ENCODE results near the gene ARHGEF7. TPM values are rescaled to one million over a fixed set of nuclear protein-coding genes. Genes with fewer than 3 reads are reported as not detected.
"Not testable (repeated sequence)": the region's sequence is repeated elsewhere in the genome, so short reads cannot be mapped to it uniquely, and the experiment has no call there.

ARHGEF7 gene
- total RNA-seq, 1 experiment from 2014 or later: 100 TPM

GRCh38 chr13:111256946-111257345, 141.8 kb downstream of the ARHGEF7 start:
- H3K27me3 ChIP-seq (ENCODE audit: low read length): no peaks in the 10 kb centered on the region
- H3K4me2 ChIP-seq (ENCODE audit: low read depth, low read length, poor library complexity, severe bottlenecking): no peak overlapping the region
- DNase-seq: no peak
- no peaks in the 10 kb centered on the region for H4K20me1 ChIP-seq (ENCODE audit: insufficient read depth, low read depth, low read length)
- no peak overlapping the region for H3K27ac ChIP-seq (ENCODE audit: low read length)
- no peak overlapping the region for H3K9ac ChIP-seq (ENCODE audit: low read length)
- H3K4me1 ChIP-seq (ENCODE audit: low read length): no peaks in the 10 kb centered on the region
- peaks cover 75% of the 10 kb centered on the region for H3K36me3 ChIP-seq (ENCODE audit: insufficient read depth, low read length)
- no peaks in the 10 kb centered on the region for H3K9me2 ChIP-seq (replicated peaks; ENCODE audit: insufficient read depth, low read length)
- no peak overlapping the region for H3K4me3 ChIP-seq (ENCODE audit: low read length)
- peaks cover 24% of the 10 kb centered on the region; the same call in 1 of the 2 replicates for H3K9me3 ChIP-seq (ENCODE audit: low read length)
- H3K79me2 ChIP-seq (ENCODE audit: low read length): peaks cover 46% of the 10 kb centered on the region
- H2AFZ ChIP-seq (ENCODE audit: low read length): no peak overlapping the region

- H3K4me2 ChIP-seq (ENCODE audit: low read depth, low read length, poor library complexity, severe bottlenecking); H2AFZ ChIP-seq (ENCODE audit: low read length); H3K9ac ChIP-seq (ENCODE audit: low read length); H3K4me3 ChIP-seq (ENCODE audit: low read length); H3K27me3 ChIP-seq (ENCODE audit: low read length); H3K27ac ChIP-seq (ENCODE audit: low read length); DNase-seq; H3K9me2 ChIP-seq (replicated peaks; ENCODE audit: insufficient read depth, low read length); H3K4me1 ChIP-seq (ENCODE audit: low read length); H4K20me1 ChIP-seq (ENCODE audit: insufficient read depth, low read depth, low read length): not testable (repeated sequence)
- H3K79me2 ChIP-seq (ENCODE audit: low read length): peaks cover 46% of the 10 kb centered on the region
- H3K9me3 ChIP-seq (ENCODE audit: low read length): peaks cover 24% of the 10 kb centered on the region; the same call in 1 of the 2 replicates
- H3K36me3 ChIP-seq (ENCODE audit: insufficient read depth, low read length): peaks cover 66% of the 10 kb centered on the region
Observed at GRCh38 chr13:111257899-111258298, 142.8 kb downstream of the ARHGEF7 start.

- Histone ChIP-seq H4K20me1 (ENCODE audit: insufficient read depth, low read depth, low read length) (peaks cover 4% of the 10 kb centered on the region; the same call in 1 of the 2 replicates), H2AFZ (ENCODE audit: low read length) (no peak overlapping the region), H3K9ac (ENCODE audit: low read length) (no peak overlapping the region), H3K4me1 (ENCODE audit: low read length) (no peaks in the 10 kb centered on the region), H3K27me3 (ENCODE audit: low read length) (no peaks in the 10 kb centered on the region), H3K9me3 (ENCODE audit: low read length) (peaks cover 20% of the 10 kb centered on the region; the same call in 1 of the 2 replicates), H3K27ac (ENCODE audit: low read length) (no peak overlapping the region), H3K4me2 (ENCODE audit: low read depth, low read length, poor library complexity, severe bottlenecking) (no peak overlapping the region), H3K4me3 (ENCODE audit: low read length) (no peak overlapping the region), H3K9me2 (replicated peaks; ENCODE audit: insufficient read depth, low read length) (no peaks in the 10 kb centered on the region), H3K79me2 (ENCODE audit: low read length) (peaks cover 46% of the 10 kb centered on the region), H3K36me3 (ENCODE audit: insufficient read depth, low read length) (peaks cover 58% of the 10 kb centered on the region)
- DNase-seq: no peak
Observed at GRCh38 chr13:111258637-111259036, 143.5 kb downstream of the ARHGEF7 start.

- Histone ChIP-seq H3K4me1 (ENCODE audit: low read length) (no peaks in the 10 kb centered on the region), H4K20me1 (ENCODE audit: insufficient read depth, low read depth, low read length) (peaks cover 4% of the 10 kb centered on the region; the same call in 1 of the 2 replicates), H3K9ac (ENCODE audit: low read length) (no peak overlapping the region), H3K36me3 (ENCODE audit: insufficient read depth, low read length) (peaks cover 54% of the 10 kb centered on the region), H3K4me3 (ENCODE audit: low read length) (no peak overlapping the region), H3K27ac (ENCODE audit: low read length) (no peak overlapping the region), H2AFZ (ENCODE audit: low read length) (no peak overlapping the region), H3K9me3 (ENCODE audit: low read length) (peaks cover 16% of the 10 kb centered on the region; the same call in 1 of the 2 replicates), H3K9me2 (replicated peaks; ENCODE audit: insufficient read depth, low read length) (no peaks in the 10 kb centered on the region), H3K27me3 (ENCODE audit: low read length) (no peaks in the 10 kb centered on the region), H3K79me2 (ENCODE audit: low read length) (peaks cover 43% of the 10 kb centered on the region), H3K4me2 (ENCODE audit: low read depth, low read length, poor library complexity, severe bottlenecking) (no peak overlapping the region)
- DNase-seq: no peak
Observed at GRCh38 chr13:111259058-111259457, 143.9 kb downstream of the ARHGEF7 start.

GRCh38 chr13:111261326-111261725, 146.2 kb downstream of the ARHGEF7 start:
- peaks cover 16% of the 10 kb centered on the region; the same call in 1 of the 2 replicates for H3K9me3 ChIP-seq (ENCODE audit: low read length)
- peaks cover 40% of the 10 kb centered on the region for H3K36me3 ChIP-seq (ENCODE audit: insufficient read depth, low read length)
- peaks cover 59% of the 10 kb centered on the region for H3K79me2 ChIP-seq (ENCODE audit: low read length)
- DNase-seq: no peak
- H3K27ac ChIP-seq (ENCODE audit: low read length): no peak overlapping the region
- H2AFZ ChIP-seq (ENCODE audit: low read length): no peak overlapping the region
- H3K4me2 ChIP-seq (ENCODE audit: low read depth, low read length, poor library complexity, severe bottlenecking): no peak overlapping the region
- H3K9ac ChIP-seq (ENCODE audit: low read length): no peak overlapping the region
- no peak overlapping the region for H3K4me3 ChIP-seq (ENCODE audit: low read length)
- no peaks in the 10 kb centered on the region for H3K9me2 ChIP-seq (replicated peaks; ENCODE audit: insufficient read depth, low read length)
- peaks cover 9% of the 10 kb centered on the region; the same call in 1 of the 2 replicates for H4K20me1 ChIP-seq (ENCODE audit: insufficient read depth, low read depth, low read length)
- no peaks in the 10 kb centered on the region for H3K4me1 ChIP-seq (ENCODE audit: low read length)
- no peaks in the 10 kb centered on the region for H3K27me3 ChIP-seq (ENCODE audit: low read length)

GRCh38 chr13:111262281-111262680, 147.2 kb downstream of the ARHGEF7 start:
- H2AFZ ChIP-seq (ENCODE audit: low read length): no peak overlapping the region
- H3K4me2 ChIP-seq (ENCODE audit: low read depth, low read length, poor library complexity, severe bottlenecking): no peak overlapping the region
- H3K4me1 ChIP-seq (ENCODE audit: low read length): no peaks in the 10 kb centered on the region
- H3K79me2 ChIP-seq (ENCODE audit: low read length): peaks cover 61% of the 10 kb centered on the region
- H4K20me1 ChIP-seq (ENCODE audit: insufficient read depth, low read depth, low read length): peaks cover 9% of the 10 kb centered on the region; the same call in 1 of the 2 replicates
- H3K9ac ChIP-seq (ENCODE audit: low read length): no peak overlapping the region
- no peaks in the 10 kb centered on the region for H3K27me3 ChIP-seq (ENCODE audit: low read length)
- H3K9me2 ChIP-seq (replicated peaks; ENCODE audit: insufficient read depth, low read length): no peaks in the 10 kb centered on the region
- no peak for DNase-seq
- no peak overlapping the region for H3K4me3 ChIP-seq (ENCODE audit: low read length)
- peaks cover 37% of the 10 kb centered on the region for H3K36me3 ChIP-seq (ENCODE audit: insufficient read depth, low read length)
- peaks cover 16% of the 10 kb centered on the region; the same call in 1 of the 2 replicates for H3K9me3 ChIP-seq (ENCODE audit: low read length)
- H3K27ac ChIP-seq (ENCODE audit: low read length): no peak overlapping the region

GRCh38 chr13:111262715-111263114, 147.6 kb downstream of the ARHGEF7 start:
- no peak overlapping the region for H3K4me3 ChIP-seq (ENCODE audit: low read length)
- no peaks in the 10 kb centered on the region for H3K27me3 ChIP-seq (ENCODE audit: low read length)
- H3K9me3 ChIP-seq (ENCODE audit: low read length): peaks cover 14% of the 10 kb centered on the region; the same call in 1 of the 2 replicates
- H2AFZ ChIP-seq (ENCODE audit: low read length): no peak overlapping the region
- peaks cover 32% of the 10 kb centered on the region for H3K36me3 ChIP-seq (ENCODE audit: insufficient read depth, low read length)
- H3K4me2 ChIP-seq (ENCODE audit: low read depth, low read length, poor library complexity, severe bottlenecking): no peak overlapping the region
- no peaks in the 10 kb centered on the region for H3K4me1 ChIP-seq (ENCODE audit: low read length)
- H3K79me2 ChIP-seq (ENCODE audit: low read length): peaks cover 61% of the 10 kb centered on the region
- no peak overlapping the region for H3K9ac ChIP-seq (ENCODE audit: low read length)
- no peak overlapping the region for H3K27ac ChIP-seq (ENCODE audit: low read length)
- peaks cover 9% of the 10 kb centered on the region; the same call in 1 of the 2 replicates for H4K20me1 ChIP-seq (ENCODE audit: insufficient read depth, low read depth, low read length)
- DNase-seq: no peak
- no peaks in the 10 kb centered on the region for H3K9me2 ChIP-seq (replicated peaks; ENCODE audit: insufficient read depth, low read length)

- H3K9me3 ChIP-seq (ENCODE audit: low read length): peaks cover 8% of the 10 kb centered on the region; the same call in 1 of the 2 replicates
- H3K79me2 ChIP-seq (ENCODE audit: low read length): peaks cover 61% of the 10 kb centered on the region
- H3K4me2 ChIP-seq (ENCODE audit: low read depth, low read length, poor library complexity, severe bottlenecking): no peak overlapping the region
- no peak overlapping the region for H2AFZ ChIP-seq (ENCODE audit: low read length)
- H3K27ac ChIP-seq (ENCODE audit: low read length): no peak overlapping the region
- no peak overlapping the region for H3K9ac ChIP-seq (ENCODE audit: low read length)
- peaks cover 9% of the 10 kb centered on the region; the same call in 1 of the 2 replicates for H4K20me1 ChIP-seq (ENCODE audit: insufficient read depth, low read depth, low read length)
- no peak for DNase-seq
- no peaks in the 10 kb centered on the region for H3K9me2 ChIP-seq (replicated peaks; ENCODE audit: insufficient read depth, low read length)
- H3K36me3 ChIP-seq (ENCODE audit: insufficient read depth, low read length): peaks cover 24% of the 10 kb centered on the region
- H3K4me1 ChIP-seq (ENCODE audit: low read length): no peaks in the 10 kb centered on the region
- H3K27me3 ChIP-seq (ENCODE audit: low read length): no peaks in the 10 kb centered on the region
- no peak overlapping the region for H3K4me3 ChIP-seq (ENCODE audit: low read length)
Observed at GRCh38 chr13:111263566-111263965, 148.5 kb downstream of the ARHGEF7 start.

Measured in Karpas-422 (cell line).